SK-N-SH treated with all-trans-retinoic acid at 6 μM for 48 hours (cell line): ENCODE measurements around the gene FBXL17.

Experiments
- ARNTL ChIP-seq: fragments of 450-650 bp; formaldehyde crosslinking; IDR thresholded peaks from 2 replicates; pipeline ENCODE4 v1.5.0; 2020; ENCODE audit warnings: low read depth, mild to moderate bottlenecking, moderate library complexity, borderline replicate concordance
- CREB5 ChIP-seq: fragments of 250-450 bp; sonication (Bioruptor Pico); IDR thresholded peaks from 2 replicates; pipeline ENCODE4 v1.5.1; 2020; ENCODE audit warnings: low read depth, mild to moderate bottlenecking, moderate library complexity
- CSDC2 ChIP-seq: fragments of 250-450 bp; sonication (Bioruptor Pico); IDR thresholded peaks from 2 replicates; pipeline ENCODE4 v1.5.0; 2020; ENCODE audit warnings: mild to moderate bottlenecking, moderate library complexity
- PATZ1 ChIP-seq: fragments of 250-450 bp; sonication (Bioruptor Pico); IDR thresholded peaks from 2 replicates; pipeline ENCODE4 v1.8.0; 2020; ENCODE audit warnings: mild to moderate bottlenecking, moderate library complexity, borderline replicate concordance
- PPARA ChIP-seq: fragments of 250-450 bp; sonication (Bioruptor Pico); IDR thresholded peaks from 2 replicates; pipeline ENCODE4 v1.5.0; 2020; ENCODE audit warnings: mild to moderate bottlenecking, borderline replicate concordance
- TSHZ2 ChIP-seq: fragments of 250-450 bp; sonication (Bioruptor Pico); IDR thresholded peaks from 2 replicates; pipeline ENCODE4 v1.5.0; 2020; ENCODE audit warnings: mild to moderate bottlenecking, moderate library complexity
- ZC3H10 ChIP-seq: fragments of 250-450 bp; sonication (Bioruptor Pico); IDR thresholded peaks from 2 replicates; pipeline ENCODE4 v1.5.1; 2021; ENCODE audit warnings: mild to moderate bottlenecking, moderate library complexity
- ZFP30 ChIP-seq: fragments of 450-650 bp; formaldehyde crosslinking; IDR thresholded peaks from 2 replicates; pipeline ENCODE4 v1.5.0; 2022; ENCODE audit warnings: mild to moderate bottlenecking, moderate library complexity
- ZNF8 ChIP-seq: fragments of 450-650 bp; formaldehyde crosslinking; IDR thresholded peaks from 2 replicates; pipeline ENCODE4 v1.5.0; 2020; ENCODE audit warnings: mild to moderate bottlenecking, moderate library complexity

- TF ChIP-seq ZNF8 (CRISPR knock-in tag) (no peak), CREB5 (no peak), TSHZ2 (CRISPR knock-in tag) (no peak), ZC3H10 (CRISPR knock-in tag) (no peak), ARNTL (CRISPR knock-in tag) (no peak), PATZ1 (CRISPR knock-in tag) (no peak), ZFP30 (no peak), PPARA (CRISPR knock-in tag) (no peak), CSDC2 (no peak)
These were observed 300.2 kb downstream of the FBXL17 start for GRCh38 chr5:108081707-108082106.
